ENCODE results near the gene HIBADH. TPM values are rescaled to one million over a fixed set of nuclear protein-coding genes. Genes with fewer than 3 reads are reported as not detected.

HIBADH gene
- total RNA-seq, 1 experiment from 2014 or later: 23.2 TPM

DNA sequence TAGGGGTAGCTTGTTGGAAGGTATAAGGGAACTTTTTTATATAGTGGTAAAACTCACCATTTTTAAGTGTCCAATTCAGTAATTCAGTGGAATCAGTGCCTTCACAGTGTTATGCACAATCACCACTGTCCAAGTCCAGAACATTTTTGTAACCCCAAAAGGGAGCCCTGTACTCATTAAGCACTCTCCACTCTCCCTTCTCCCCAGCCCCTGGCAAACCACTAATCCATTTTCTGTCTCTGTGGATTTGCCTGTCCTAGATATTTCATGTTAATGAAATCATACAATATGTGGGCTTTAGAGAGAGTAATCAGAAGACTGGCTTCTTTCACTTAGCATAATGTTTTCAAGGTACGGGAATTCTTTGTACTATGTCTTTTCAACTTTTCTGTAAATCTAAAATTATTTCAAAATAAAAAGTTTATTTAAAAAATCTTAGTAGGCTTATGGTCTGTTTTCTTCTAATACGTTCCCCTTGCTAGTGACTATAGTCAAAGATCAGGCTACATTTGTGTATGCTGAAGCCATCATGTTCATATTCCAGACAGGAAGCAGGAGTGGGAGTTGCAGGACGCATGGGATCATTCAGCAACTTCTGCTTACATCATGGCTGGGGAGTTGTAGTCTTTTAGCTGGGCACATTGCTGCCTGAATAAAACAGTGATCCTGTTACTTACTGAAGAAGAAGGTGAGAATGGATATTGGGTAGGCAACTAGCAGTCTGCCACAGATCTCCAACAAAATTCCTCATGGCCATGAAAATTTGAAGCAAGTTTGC, 41.9 kb upstream of the HIBADH start:
- H3K4me1 ChIP-seq (ENCODE audit: insufficient read depth, low read length): no peaks in the 10 kb centered on the region
- no peak overlapping the region for H3K4ac ChIP-seq (ENCODE audit: low read depth, low read length)
- H4K91ac ChIP-seq (ENCODE audit: insufficient read length, low read depth, low read length): no peak overlapping the region
- H3K14ac ChIP-seq (ENCODE audit: insufficient read depth, low read length): no peak overlapping the region
- H3K4me2 ChIP-seq (ENCODE audit: insufficient read depth, insufficient read length, low read length): no peak overlapping the region
- no peaks in the 10 kb centered on the region; a peak in 1 of 4 replicates for H3K4me1 Mint-ChIP-seq
- H4K20me1 ChIP-seq (ENCODE audit: control insufficient read depth, insufficient read depth, insufficient read length): no peaks in the 10 kb centered on the region
- no peak overlapping the region for H2AFZ ChIP-seq (ENCODE audit: low read length)
- no peak overlapping the region for H3K23ac ChIP-seq (ENCODE audit: insufficient read length, low read depth, low read length)
- H2BK12ac ChIP-seq (ENCODE audit: insufficient read length, low read depth, low read length): no peak overlapping the region
- no peaks in the 10 kb centered on the region for H3K23me2 ChIP-seq (ENCODE audit: insufficient read length, low read depth, low read length, poor library complexity, severe bottlenecking)
- 0 out of 2 replicates have a peak, but pooled peaks cover 1% of the 10 kb centered on the region for H3K27me3 Mint-ChIP-seq (ENCODE audit: low read depth)
- H3K79me1 ChIP-seq (ENCODE audit: insufficient read depth, low read depth, low read length, poor library complexity, severe bottlenecking): no peaks in the 10 kb centered on the region
- H2AK5ac ChIP-seq (ENCODE audit: insufficient read length, low read length): no peak overlapping the region
- H3K9me3 ChIP-seq (ENCODE audit: control insufficient read depth, low read depth, low read length): no peaks in the 10 kb centered on the region
- peaks cover 0 to 3% of the 10 kb centered on the region in 2 experiments; a peak in 1 of 5 replicates for H3K9me3 Mint-ChIP-seq
- no peak overlapping the region for H3T11ph ChIP-seq (ENCODE audit: low read length)
- H2BK15ac ChIP-seq (ENCODE audit: low read depth, low read length): no peak overlapping the region
- H3K79me2 ChIP-seq (ENCODE audit: insufficient read depth, low read length): no peaks in the 10 kb centered on the region
- H3K9ac ChIP-seq (ENCODE audit: extremely low read depth, insufficient read length, low read length): no peak overlapping the region
- no peak overlapping the region for H3K27ac ChIP-seq (ENCODE audit: insufficient read length, low read depth, low read length)
- WGBS (ENCODE audit: extremely low coverage, insufficient read length, low lambda C conversion rate): no CpG with 5 or more reads among the region's 3 CpGs
- no peak overlapping the region for H3K18ac ChIP-seq (ENCODE audit: insufficient read length, low read depth, low read length)
- H2BK5ac ChIP-seq (ENCODE audit: insufficient read length, low read length): no peak overlapping the region
- H3K56ac ChIP-seq (ENCODE audit: insufficient read length, low read depth, low read length): no peak overlapping the region
- H2BK120ac ChIP-seq (ENCODE audit: low read depth, low read length, poor library complexity, severe bottlenecking): no peak overlapping the region
- no peak for DNase-seq
- H3K27me3 ChIP-seq (ENCODE audit: insufficient read depth, low read length): no peaks in the 10 kb centered on the region
- H3K36me3 Mint-ChIP-seq (ENCODE audit: insufficient read depth in 1 of 3, low read depth in 3 of 3): no peaks in the 10 kb centered on the region
- H3K27ac Mint-ChIP-seq: no peak overlapping the region
- H3K4me3 Mint-ChIP-seq: no peak overlapping the region
- H2BK20ac ChIP-seq (ENCODE audit: low read depth, low read length, poor library complexity, severe bottlenecking): no peak overlapping the region
- no peak overlapping the region for H4K8ac ChIP-seq (replicated peaks; ENCODE audit: insufficient read length, low read depth, low read length)
- H4K5ac ChIP-seq (ENCODE audit: insufficient read length, low read depth, low read length): no peak overlapping the region
- TF ChIP-seq, protein P1, sequence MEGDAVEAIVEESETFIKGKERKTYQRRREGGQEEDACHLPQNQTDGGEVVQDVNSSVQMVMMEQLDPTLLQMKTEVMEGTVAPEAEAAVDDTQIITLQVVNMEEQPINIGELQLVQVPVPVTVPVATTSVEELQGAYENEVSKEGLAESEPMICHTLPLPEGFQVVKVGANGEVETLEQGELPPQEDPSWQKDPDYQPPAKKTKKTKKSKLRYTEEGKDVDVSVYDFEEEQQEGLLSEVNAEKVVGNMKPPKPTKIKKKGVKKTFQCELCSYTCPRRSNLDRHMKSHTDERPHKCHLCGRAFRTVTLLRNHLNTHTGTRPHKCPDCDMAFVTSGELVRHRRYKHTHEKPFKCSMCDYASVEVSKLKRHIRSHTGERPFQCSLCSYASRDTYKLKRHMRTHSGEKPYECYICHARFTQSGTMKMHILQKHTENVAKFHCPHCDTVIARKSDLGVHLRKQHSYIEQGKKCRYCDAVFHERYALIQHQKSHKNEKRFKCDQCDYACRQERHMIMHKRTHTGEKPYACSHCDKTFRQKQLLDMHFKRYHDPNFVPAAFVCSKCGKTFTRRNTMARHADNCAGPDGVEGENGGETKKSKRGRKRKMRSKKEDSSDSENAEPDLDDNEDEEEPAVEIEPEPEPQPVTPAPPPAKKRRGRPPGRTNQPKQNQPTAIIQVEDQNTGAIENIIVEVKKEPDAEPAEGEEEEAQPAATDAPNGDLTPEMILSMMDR (conservative IDR thresholded peaks at IDR 0.05): no peak

Measured in H9 (cell line).